GM23338 (cell line): ENCODE results near the gene ZNHIT6. TPM values are rescaled to one million over a fixed set of nuclear protein-coding genes. Genes with fewer than 3 reads are reported as not detected.

ENCODE experiments used
- ATAC-seq: fragments of 200-7000 bp; cut with Tn5 transposase; 3 replicates; pipeline ENCODE4 v1.9.1; 2020
- DNase-seq: peaks from one replicate; pipeline ENCODE4 v3.0.0-alpha.2; 2015; ENCODE audit warnings: low spot score
- H2AFZ ChIP-seq: fragments of 200-600 bp; sonication (generic); 2 replicates; pipeline ENCODE4 v1.8.0; 2016; ENCODE audit warnings: antibody characterized with exemption, mild to moderate bottlenecking, moderate library complexity
- H3F3A ChIP-seq: fragments of 200-600 bp; sonication (generic); replicated peaks from 2 replicates; pipeline ENCODE4 v1.8.0; 2017; ENCODE audit warnings: antibody characterized with exemption, mixed run types, low read depth
- H3K27ac ChIP-seq: fragments of 200-600 bp; sonication (generic); 2 replicates; pipeline ENCODE4 v1.6.1; 2016; ENCODE audit warnings: low read depth
- H3K27me3 ChIP-seq: fragments of 200-600 bp; sonication (generic); 2 replicates; pipeline ENCODE4 v1.8.0; 2016; ENCODE audit warnings: mild to moderate bottlenecking, mixed run types, moderate library complexity; ENCODE audit not compliant: insufficient read depth
- H3K36me3 ChIP-seq: fragments of 200-600 bp; sonication (generic); 2 replicates; pipeline ENCODE4 v1.8.0; 2016; ENCODE audit warnings: mild to moderate bottlenecking; ENCODE audit not compliant: insufficient read depth
- H3K4me1 ChIP-seq: fragments of 200-600 bp; sonication (generic); 2 replicates; pipeline ENCODE4 v1.8.0; 2016; ENCODE audit warnings: mild to moderate bottlenecking, moderate library complexity; ENCODE audit not compliant: insufficient read depth
- H3K4me2 ChIP-seq: fragments of 200-600 bp; sonication (generic); 2 replicates; pipeline ENCODE4 v1.7.1; 2017; ENCODE audit warnings: mixed run types
- H3K4me3 ChIP-seq: fragments of 200-600 bp; sonication (generic); 2 replicates; pipeline ENCODE4 v1.6.1; 2016; ENCODE audit warnings: mixed run types
- H3K79me2 ChIP-seq: fragments of 200-600 bp; sonication (generic); replicated peaks from 2 replicates; pipeline ENCODE4 v1.8.0; 2017; ENCODE audit warnings: mild to moderate bottlenecking; ENCODE audit not compliant: insufficient read depth
- H3K9me2 ChIP-seq: fragments of 200-600 bp; sonication (generic); 2 replicates; pipeline ENCODE4 v1.8.0; 2017; ENCODE audit not compliant: insufficient read depth
- H4K20me1 ChIP-seq: fragments of 200-600 bp; sonication (generic); replicated peaks from 2 replicates; pipeline ENCODE4 v1.8.0; 2017; ENCODE audit warnings: mild to moderate bottlenecking; ENCODE audit not compliant: insufficient read depth
- H3K27ac Mint-ChIP-seq: 2 replicates; pipeline ENCODE4 v1.8.0; 2020; ENCODE audit warnings: inconsistent platforms, mild to moderate bottlenecking, moderate library complexity, mixed read lengths
- H3K27me3 Mint-ChIP-seq: 3 replicates; pipeline ENCODE4 v1.8.0; 2022; ENCODE audit warnings: low read depth, mild to moderate bottlenecking, moderate library complexity, mixed read lengths, inconsistent platforms; ENCODE audit not compliant: insufficient read depth, poor library complexity
- H3K36me3 Mint-ChIP-seq: 3 replicates; pipeline ENCODE4 v1.8.0; 2021; ENCODE audit warnings: low read depth, mild to moderate bottlenecking, inconsistent platforms, moderate library complexity, mixed read lengths
- H3K4me1 Mint-ChIP-seq: 3 replicates; pipeline ENCODE4 v1.8.0; 2020; ENCODE audit warnings: mild to moderate bottlenecking, inconsistent platforms, mixed read lengths
- H3K4me3 Mint-ChIP-seq: 3 replicates; pipeline ENCODE4 v1.8.0; 2021; ENCODE audit warnings: moderate library complexity, mild to moderate bottlenecking, inconsistent platforms, mixed read lengths
- H3K9me3 Mint-ChIP-seq: 3 replicates; pipeline ENCODE4 v1.8.0; 2020; ENCODE audit warnings: moderate library complexity, mild to moderate bottlenecking, inconsistent platforms, mixed read lengths
- ETS1 ChIP-seq: IDR thresholded peaks from 2 replicates; pipeline ENCODE4 v1.6.1; 2016; ENCODE audit warnings: antibody characterized with exemption
- EZH2phosphoT487 ChIP-seq: fragments of 200-600 bp; sonication (generic); IDR thresholded peaks from one replicate; pipeline ENCODE4 v1.8.1; 2018; ENCODE audit warnings: antibody characterized with exemption; ENCODE audit not compliant: unreplicated experiment
- POLR2AphosphoS5 ChIP-seq: IDR thresholded peaks from 2 replicates; pipeline ENCODE4 v1.6.1; 2016; ENCODE audit warnings: antibody characterized with exemption, low read depth
- ZNF462 ChIP-seq: fragments of 250-450 bp; sonication (Bioruptor Pico); IDR thresholded peaks from 2 replicates; pipeline ENCODE4 v1.5.0; 2020; ENCODE audit warnings: mild to moderate bottlenecking, moderate library complexity
- polyA plus RNA-seq: library from polyadenylated mRNA; unstranded; fragments of >200 nt; fragmentation: Nextera tagmentation; extraction: Ambion mirVana; gene quantifications from 2 replicates; pipeline ENCODE4 v1.2.1, GENCODE V29; 2016
- total RNA-seq: library from RNA; depleted of rRNA; stranded (reverse); fragments of >200 nt; shearing (Covaris generic); gene quantifications from 2 replicates; pipeline ENCODE4 v1.2.3, GENCODE V29; 2014

Gene ZNHIT6
- total and polyA plus RNA-seq, 2 experiments from 2014 or later: 17.3 to 20.9 TPM

- TF ChIP-seq ZNF462 (no peak), POLR2AphosphoS5 (no peak)
Measured at GRCh38 chr1:85604298-85604997, 103.8 kb downstream of the ZNHIT6 start (continued).

GRCh38 chr1:85603086-85603880 lies 105.0 kb downstream of the ZNHIT6 start:
- H3K9me2 ChIP-seq: 0 out of 2 replicates have a peak, but pooled peaks cover 24% of the 10 kb centered on the region
- peaks cover 15% of the 10 kb centered on the region for H3K9me3 Mint-ChIP-seq
- no peak overlapping the region for H3K4me3 Mint-ChIP-seq
- H3K4me3 ChIP-seq: no peak overlapping the region
- no peak for TF ChIP-seq ZNF462
- no peak for TF ChIP-seq ETS1
- no peak for TF ChIP-seq EZH2phosphoT487
- H4K20me1 ChIP-seq: no peaks in the 10 kb centered on the region
- H3K27ac Mint-ChIP-seq: no peak overlapping the region
- ATAC-seq (no peak), DNase-seq (no peak)
- H3K27me3 ChIP-seq: no peaks in the 10 kb centered on the region
- no peaks in the 10 kb centered on the region; the same call in 1 of the 2 replicates for H3F3A ChIP-seq
- H3K36me3 Mint-ChIP-seq: peaks cover 12% of the 10 kb centered on the region
- no peak overlapping the region for H3K27ac ChIP-seq
- peaks cover 11% of the 10 kb centered on the region for H3K27me3 Mint-ChIP-seq
- no peaks in the 10 kb centered on the region for H3K79me2 ChIP-seq
- no peak overlapping the region for H3K4me2 ChIP-seq
- no peak overlapping the region for H2AFZ ChIP-seq
- peaks cover 44% of the 10 kb centered on the region for H3K4me1 Mint-ChIP-seq
- H3K4me1 ChIP-seq: peaks cover 18% of the 10 kb centered on the region
- H3K36me3 ChIP-seq: no peaks in the 10 kb centered on the region; the same call in 1 of the 2 replicates
